Epidermal melanocyte (primary cell): ENCODE data around the gene AFF2.

Source experiments
- DNase-seq: peaks from one replicate; pipeline ENCODE4 v3.0.0; 2011; ENCODE audit warnings: low spot score; ENCODE audit not compliant: insufficient read length

Gene AFF2

GRCh38 chrX:148580016-148580415, 79.6 kb downstream of the AFF2 start:
- no peak for DNase-seq

DNA sequence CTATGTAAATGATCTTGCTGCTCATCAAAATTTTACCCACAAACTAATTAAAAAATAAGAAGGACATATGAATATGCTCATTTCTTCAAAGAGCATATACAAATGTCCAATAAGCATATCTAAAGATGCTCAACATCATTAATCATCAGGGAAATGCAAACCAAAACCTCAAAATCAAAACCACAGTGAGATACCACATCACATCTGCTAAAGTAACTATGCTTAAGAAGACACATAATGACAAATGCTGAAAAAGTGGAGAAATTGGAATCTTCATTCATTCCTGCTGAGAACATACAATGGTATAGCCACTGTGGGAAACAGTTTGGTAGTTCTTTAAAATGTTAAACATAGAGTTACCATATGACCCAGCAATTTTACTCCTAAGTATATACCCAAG, 81.9 kb downstream of the AFF2 start:
- no peak for DNase-seq

- no peak for DNase-seq
Observed at GRCh38 chrX:148588649-148589310, 88.4 kb downstream of the AFF2 start.

DNA sequence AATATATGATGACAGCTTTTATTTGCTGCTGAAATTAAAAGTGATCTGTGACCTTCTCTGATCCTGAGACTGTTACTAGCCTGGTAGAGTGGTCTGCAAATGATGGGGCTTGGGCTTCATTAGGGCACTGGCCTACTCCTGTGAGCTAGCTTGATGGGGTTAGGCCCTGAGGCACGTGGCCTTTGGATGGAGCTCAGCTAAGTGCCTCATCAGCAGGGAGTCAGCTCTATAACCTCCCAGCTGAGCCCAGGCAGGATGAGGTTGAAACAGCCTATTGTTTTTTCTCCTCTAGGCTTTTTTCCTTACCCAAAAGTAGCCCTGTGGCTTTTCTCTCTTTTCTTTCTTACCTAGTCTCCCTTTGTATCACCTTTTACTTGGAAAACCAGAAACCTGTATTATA, 92.2 kb downstream of the AFF2 start:
- DNase-seq = no peak

DNA sequence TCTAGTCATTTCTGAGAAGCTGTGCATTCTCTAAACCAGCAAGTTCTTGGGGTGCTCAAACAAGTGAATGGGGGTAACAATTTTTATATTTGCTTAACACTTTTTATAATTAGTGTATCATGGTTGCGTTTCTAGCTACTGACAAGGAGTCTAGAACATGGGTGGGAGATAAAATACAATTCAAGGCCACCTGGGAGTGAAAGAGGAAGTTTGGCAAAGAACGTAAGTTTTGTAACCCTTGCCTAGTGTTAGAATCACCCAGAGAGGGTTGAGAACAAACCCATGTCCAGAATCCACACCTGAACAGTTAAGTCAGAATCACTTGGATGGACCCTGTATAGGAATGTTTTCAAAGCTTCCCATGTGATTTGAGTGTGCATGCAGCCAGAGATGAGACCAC, 92.7 kb downstream of the AFF2 start:
- DNase-seq = no peak

- DNase-seq = no peak
Observed at GRCh38 chrX:148593987-148594386, 93.6 kb downstream of the AFF2 start.

- no peak for DNase-seq
Observed at GRCh38 chrX:148599404-148599803, 99.0 kb downstream of the AFF2 start.

GRCh38 chrX:148600131-148600530, 99.7 kb downstream of the AFF2 start:
- DNase-seq = no peak

GRCh38 chrX:148600581-148600980, 100.2 kb downstream of the AFF2 start:
- no peak for DNase-seq

DNA sequence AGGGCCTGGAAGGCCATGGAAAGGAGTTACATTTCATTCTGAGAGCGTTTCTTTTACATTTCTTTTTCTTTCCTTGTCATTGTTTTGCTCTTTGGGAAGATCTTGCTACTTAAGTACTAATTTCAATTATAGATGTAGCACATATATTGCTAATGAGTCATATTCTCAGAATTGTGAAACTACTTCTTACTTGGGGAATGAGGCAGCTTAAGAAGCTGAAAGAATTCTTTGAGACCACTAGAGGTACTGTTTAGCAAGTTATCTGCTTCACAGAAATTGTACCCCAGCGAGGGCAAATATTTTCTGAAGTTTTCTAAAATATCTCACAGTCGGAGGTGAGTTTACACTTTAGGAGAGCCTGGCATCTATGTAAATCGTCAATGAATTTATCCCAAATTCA, 100.6 kb downstream of the AFF2 start:
- DNase-seq = no peak

GRCh38 chrX:148609515-148610327, 109.3 kb downstream of the AFF2 start:
- DNase-seq = no peak

GRCh38 chrX:148610328-148610698, 109.9 kb downstream of the AFF2 start:
- DNase-seq = no peak

DNA sequence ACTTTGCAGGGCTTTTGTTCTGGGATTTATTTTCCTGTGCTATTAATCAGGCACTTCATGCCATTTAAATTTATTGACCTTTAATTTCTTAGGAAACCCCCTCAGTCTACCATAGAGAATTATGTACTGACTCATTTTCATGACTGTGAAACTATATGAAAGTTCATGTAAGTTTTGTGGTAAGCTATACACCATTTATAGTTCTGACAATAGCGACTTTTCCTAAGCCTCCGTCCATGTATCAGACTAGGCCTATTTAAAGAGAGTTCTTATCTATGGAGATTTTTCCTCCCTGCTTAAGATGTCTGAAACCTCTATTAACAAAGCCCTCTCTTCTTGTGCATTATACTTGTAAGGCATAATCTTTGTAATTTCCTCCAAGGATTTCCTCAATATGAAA, 111.6 kb downstream of the AFF2 start:
- no peak for DNase-seq

GRCh38 chrX:148612431-148612830, 112.0 kb downstream of the AFF2 start:
- no peak for DNase-seq

DNA sequence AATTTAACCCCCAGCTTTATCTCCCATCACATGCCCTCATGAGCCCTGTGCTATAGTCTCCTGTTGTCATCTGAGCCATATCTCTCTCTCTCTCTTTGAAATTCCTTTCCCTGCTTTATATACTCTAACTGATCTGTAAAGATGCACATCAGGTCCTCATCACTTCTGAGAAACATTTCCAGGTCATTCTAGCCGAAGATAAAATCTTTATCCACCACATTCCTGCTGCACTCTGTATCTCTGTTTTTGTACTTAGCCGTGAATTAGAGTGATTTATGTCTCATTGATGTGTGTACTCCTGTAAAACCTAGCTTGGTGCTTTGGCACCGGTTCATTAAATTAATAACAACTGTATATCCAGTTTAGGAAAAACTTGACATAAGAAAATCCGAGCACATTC, 113.2 kb downstream of the AFF2 start:
- no peak for DNase-seq

GRCh38 chrX:148615491-148615890, 115.1 kb downstream of the AFF2 start:
- DNase-seq = no peak

DNA sequence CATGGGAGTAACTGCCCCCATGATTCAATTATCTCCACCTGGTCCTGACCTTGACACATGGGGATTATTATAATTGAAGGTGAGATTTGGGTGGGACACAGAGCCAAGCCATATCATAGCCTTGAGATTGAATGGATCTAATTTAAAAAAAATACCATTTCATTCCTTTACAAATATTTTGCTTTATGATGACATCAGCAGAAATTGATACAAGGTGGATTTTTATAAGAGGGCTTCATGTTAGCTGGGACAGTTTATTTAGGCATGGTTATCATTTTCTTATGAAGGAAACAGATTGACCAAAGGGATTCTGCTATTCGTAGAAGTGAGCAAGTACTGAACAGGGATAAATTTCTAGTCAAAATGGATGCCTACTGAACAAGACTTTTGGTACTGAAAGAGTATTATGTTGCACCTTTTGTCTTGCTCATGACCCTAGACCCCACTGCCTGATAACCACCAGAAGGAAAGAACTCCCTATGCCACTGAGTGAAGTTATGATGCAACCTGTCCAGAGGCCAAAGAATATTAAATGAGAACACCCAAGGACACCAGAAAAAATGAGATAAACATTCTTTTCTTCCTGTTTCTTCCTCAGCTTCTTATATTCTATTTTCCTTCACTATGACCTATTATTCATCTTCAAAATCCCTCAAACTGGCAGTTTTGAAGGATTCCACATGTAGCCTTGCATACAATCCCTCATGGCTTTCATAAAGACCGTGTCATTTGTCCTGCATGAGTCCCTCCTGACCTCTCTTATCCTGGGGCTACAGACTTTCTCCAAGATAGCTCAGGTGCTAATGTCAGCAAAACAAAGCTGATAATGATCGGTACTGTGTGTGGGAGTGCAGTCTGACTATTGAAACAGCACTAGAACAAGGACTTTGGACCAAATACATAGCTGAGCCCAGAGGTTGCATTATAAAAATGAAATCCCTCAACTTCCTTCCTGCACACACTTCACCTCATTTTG, 118.3 kb downstream of the AFF2 start:
- DNase-seq = no peak

- no peak for DNase-seq
Observed at GRCh38 chrX:148620023-148620422, 119.6 kb downstream of the AFF2 start.

GRCh38 chrX:148624951-148625474, 124.6 kb downstream of the AFF2 start:
- DNase-seq = no peak

- DNase-seq = no peak
Observed at GRCh38 chrX:148628621-148629020, 128.2 kb downstream of the AFF2 start.

DNA sequence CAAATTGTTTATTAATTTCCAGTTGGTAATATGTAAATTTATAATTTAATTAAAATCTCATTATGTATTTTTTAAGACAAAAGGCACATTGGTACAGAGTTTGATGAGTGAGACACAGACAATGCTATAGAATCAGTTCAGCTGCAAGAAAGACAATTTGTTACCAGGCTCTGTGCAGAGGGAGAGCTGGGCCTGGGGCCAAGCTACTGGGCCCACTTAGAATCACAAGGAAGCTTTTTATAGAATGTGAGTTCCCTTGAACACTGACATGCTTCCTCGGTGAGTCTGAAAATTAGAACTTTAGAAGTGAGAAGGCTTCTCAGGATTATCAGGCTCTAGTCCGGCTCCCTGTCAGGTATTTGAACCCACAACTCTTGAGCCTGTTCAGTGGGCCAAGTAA, 129.0 kb downstream of the AFF2 start:
- DNase-seq = no peak

- DNase-seq = no peak
Observed at GRCh38 chrX:148632444-148632843, 132.0 kb downstream of the AFF2 start.
